ENCODE results near the gene CFAP107.
"Not testable (repeated sequence)": the region's sequence is repeated elsewhere in the genome, so short reads cannot be mapped to it uniquely, and the experiment has no call there.

CFAP107 gene

GRCh38 chr1:12712929-12713328 is 33.1 kb upstream of the CFAP107 start:
- no peak overlapping the region for H3K4me3 ChIP-seq (ENCODE audit: low read depth, low read length)
- TF ChIP-seq MYC (IDR thresholded peaks at IDR 0.05; ENCODE audit: low read depth, low read length) (no peak), CTCF (IDR thresholded peaks at IDR 0.05; ENCODE audit: low read depth, low read length) (no peak), POLR2A (IDR thresholded peaks at IDR 0.05; ENCODE audit: extremely low read depth, insufficient read length) (no peak), MAX (IDR thresholded peaks at IDR 0.05; ENCODE audit: low read depth, low read length) (no peak)
- DNase-seq (ENCODE audit: low read depth) = no peak

GRCh38 chr1:12713651-12714050 is 32.3 kb upstream of the CFAP107 start:
- not testable (repeated sequence) for H3K4me3 ChIP-seq (ENCODE audit: low read depth, low read length); DNase-seq (ENCODE audit: low read depth)

GRCh38 chr1:12714710-12715475 is 31.1 kb upstream of the CFAP107 start:
- no peak for TF ChIP-seq MYC (IDR thresholded peaks at IDR 0.05; ENCODE audit: low read depth, low read length)
- TF ChIP-seq POLR2A (IDR thresholded peaks at IDR 0.05; ENCODE audit: extremely low read depth, insufficient read length) = no peak
- TF ChIP-seq CTCF (IDR thresholded peaks at IDR 0.05; ENCODE audit: low read depth, low read length) = no peak
- TF ChIP-seq MAX (IDR thresholded peaks at IDR 0.05; ENCODE audit: low read depth, low read length) = no peak
- DNase-seq (ENCODE audit: low read depth) = peak; percentile 6
- no peak overlapping the region for H3K4me3 ChIP-seq (ENCODE audit: low read depth, low read length)

GRCh38 chr1:12715896-12716437 is 30.0 kb upstream of the CFAP107 start, which contains the start of gene AADACL3:
Gene AADACL3 (plus strand): TSS chr1:12716110. CDS start chr1:12716177, 67 bp downstream.
- no peak within 1 kb of the TSS for H3K4me3 ChIP-seq (ENCODE audit: low read depth, low read length)

GRCh38 chr1:12717301-12717838 is 28.6 kb upstream of the CFAP107 start:
- H3K4me3 ChIP-seq (ENCODE audit: low read depth, low read length) = no peak overlapping the region
- no peak for TF ChIP-seq MYC (IDR thresholded peaks at IDR 0.05; ENCODE audit: low read depth, low read length)
- TF ChIP-seq CTCF (IDR thresholded peaks at IDR 0.05; ENCODE audit: low read depth, low read length) = no peak
- no peak for TF ChIP-seq POLR2A (IDR thresholded peaks at IDR 0.05; ENCODE audit: extremely low read depth, insufficient read length)
- no peak for TF ChIP-seq MAX (IDR thresholded peaks at IDR 0.05; ENCODE audit: low read depth, low read length)
- no peak for DNase-seq (ENCODE audit: low read depth)

More at GRCh38 chr1:12715896-12716437, 30.0 kb upstream of the CFAP107 start, which contains the start of gene AADACL3:
- DNase-seq (ENCODE audit: low read depth) = no peak
- TF ChIP-seq CTCF (IDR thresholded peaks at IDR 0.05; ENCODE audit: low read depth, low read length) (no peak), POLR2A (IDR thresholded peaks at IDR 0.05; ENCODE audit: extremely low read depth, insufficient read length) (no peak), MAX (IDR thresholded peaks at IDR 0.05; ENCODE audit: low read depth, low read length) (no peak), MYC (IDR thresholded peaks at IDR 0.05; ENCODE audit: low read depth, low read length) (no peak)

- TF ChIP-seq MAX (IDR thresholded peaks at IDR 0.05; ENCODE audit: low read depth, low read length) (no peak), POLR2A (IDR thresholded peaks at IDR 0.05; ENCODE audit: extremely low read depth, insufficient read length) (no peak), CTCF (IDR thresholded peaks at IDR 0.05; ENCODE audit: low read depth, low read length) (no peak), MYC (IDR thresholded peaks at IDR 0.05; ENCODE audit: low read depth, low read length) (no peak)
These were observed 23.4 kb upstream of the CFAP107 start for GRCh38 chr1:12722626-12723025.

More at GRCh38 chr1:12722626-12723025, 23.4 kb upstream of the CFAP107 start:
- no peak overlapping the region for H3K4me3 ChIP-seq (ENCODE audit: low read depth, low read length)
- no peak for DNase-seq (ENCODE audit: low read depth)
